ENCODE data around the gene PPP1R15B. TPM values are rescaled to one million over a fixed set of nuclear protein-coding genes. Genes with fewer than 3 reads are reported as not detected.

Gene PPP1R15B
- total and polyA plus RNA-seq, 4 donors = 13.0 to 54.0 (median 26.1) TPM

DNA sequence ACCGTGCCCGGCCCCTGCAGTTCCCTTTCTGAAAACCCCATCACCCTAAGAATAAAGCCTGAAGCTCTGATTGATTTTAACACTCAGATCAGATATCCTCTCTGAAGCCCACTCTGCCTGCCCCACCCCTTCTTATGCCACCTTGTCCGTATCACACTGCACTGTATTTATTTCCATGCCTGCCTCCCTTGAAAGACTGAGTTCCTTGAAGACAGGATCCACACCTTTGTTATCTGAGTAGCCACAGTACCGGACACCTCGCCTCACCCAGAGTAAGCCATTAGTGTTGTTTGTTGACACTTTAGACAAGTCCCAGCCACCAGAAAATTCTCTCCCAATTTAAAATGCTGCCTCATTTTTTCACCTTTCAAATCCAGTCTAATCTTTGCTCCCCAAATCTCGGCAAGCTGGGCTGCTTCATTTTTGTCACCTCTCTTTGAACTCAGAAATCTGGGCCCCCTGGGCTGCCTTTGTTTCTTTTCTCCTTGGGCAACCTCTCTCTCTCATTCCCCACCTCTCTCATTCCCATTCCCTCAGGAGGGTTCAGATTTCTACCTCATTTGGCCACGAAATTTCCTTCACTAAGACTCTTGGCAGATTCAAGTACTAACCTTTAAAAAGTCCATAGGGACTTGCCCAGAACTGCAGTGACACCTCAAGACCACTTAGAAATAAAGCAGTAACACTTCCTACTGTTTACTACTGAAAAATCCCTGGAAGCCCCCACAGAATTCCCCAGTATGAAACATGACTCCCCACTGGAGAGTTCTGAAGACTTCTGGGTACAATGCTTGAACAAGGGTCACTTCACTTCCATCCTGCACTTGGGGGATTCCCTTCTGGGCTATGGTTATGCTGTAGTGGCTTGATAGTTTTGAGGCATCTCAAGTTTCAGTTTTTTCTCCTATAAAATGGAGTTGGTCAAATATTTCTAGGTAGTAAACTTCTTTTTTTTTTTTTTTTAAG, 8.7 kb upstream of the PPP1R15B start:
- Histone ChIP-seq H3K36me3 (ENCODE audit: control insufficient read depth in 4 of 4, insufficient read depth in 3 of 4, low read depth in 1 of 4, low read length in 3 of 4) (peaks cover 1 to 8% (median 3%) of the 10 kb centered on the region in 4 donors), H3K27me3 (ENCODE audit: control insufficient read depth in 4 of 4, insufficient read depth in 4 of 4, low read length in 3 of 4) (no peaks in the 10 kb centered on the region), H3K9ac (ENCODE audit: low read depth in 1 of 2, low read length in 2 of 2) (no peak overlapping the region), H3K4me1 (ENCODE audit: control insufficient read depth in 4 of 4, insufficient read depth in 4 of 4, low read length in 3 of 4) (peaks cover 14 to 36% (median 22%) of the 10 kb centered on the region in 4 donors), H3K4me3 (ENCODE audit: low read depth in 1 of 3, low read length in 3 of 3) (no peak overlapping the region), H3K9me3 (ENCODE audit: control insufficient read depth in 4 of 4, low read length in 3 of 4) (no peaks in the 10 kb centered on the region), H3K27ac (ENCODE audit: low read depth in 1 of 2, low read length in 2 of 2) (peak overlapping the region in 1 of 2 donors; percentile 35)
- no peak for TF ChIP-seq YY1 (IDR thresholded peaks at IDR 0.05)
- TF ChIP-seq, protein P1, sequence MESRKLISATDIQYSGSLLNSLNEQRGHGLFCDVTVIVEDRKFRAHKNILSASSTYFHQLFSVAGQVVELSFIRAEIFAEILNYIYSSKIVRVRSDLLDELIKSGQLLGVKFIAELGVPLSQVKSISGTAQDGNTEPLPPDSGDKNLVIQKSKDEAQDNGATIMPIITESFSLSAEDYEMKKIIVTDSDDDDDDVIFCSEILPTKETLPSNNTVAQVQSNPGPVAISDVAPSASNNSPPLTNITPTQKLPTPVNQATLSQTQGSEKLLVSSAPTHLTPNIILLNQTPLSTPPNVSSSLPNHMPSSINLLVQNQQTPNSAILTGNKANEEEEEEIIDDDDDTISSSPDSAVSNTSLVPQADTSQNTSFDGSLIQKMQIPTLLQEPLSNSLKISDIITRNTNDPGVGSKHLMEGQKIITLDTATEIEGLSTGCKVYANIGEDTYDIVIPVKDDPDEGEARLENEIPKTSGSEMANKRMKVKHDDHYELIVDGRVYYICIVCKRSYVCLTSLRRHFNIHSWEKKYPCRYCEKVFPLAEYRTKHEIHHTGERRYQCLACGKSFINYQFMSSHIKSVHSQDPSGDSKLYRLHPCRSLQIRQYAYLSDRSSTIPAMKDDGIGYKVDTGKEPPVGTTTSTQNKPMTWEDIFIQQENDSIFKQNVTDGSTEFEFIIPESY (IDR thresholded peaks at IDR 0.05) = no peak
- TF ChIP-seq, protein P2, sequence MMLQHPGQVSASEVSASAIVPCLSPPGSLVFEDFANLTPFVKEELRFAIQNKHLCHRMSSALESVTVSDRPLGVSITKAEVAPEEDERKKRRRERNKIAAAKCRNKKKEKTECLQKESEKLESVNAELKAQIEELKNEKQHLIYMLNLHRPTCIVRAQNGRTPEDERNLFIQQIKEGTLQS (IDR thresholded peaks at IDR 0.05) = no peak
- TF ChIP-seq, protein P3, sequence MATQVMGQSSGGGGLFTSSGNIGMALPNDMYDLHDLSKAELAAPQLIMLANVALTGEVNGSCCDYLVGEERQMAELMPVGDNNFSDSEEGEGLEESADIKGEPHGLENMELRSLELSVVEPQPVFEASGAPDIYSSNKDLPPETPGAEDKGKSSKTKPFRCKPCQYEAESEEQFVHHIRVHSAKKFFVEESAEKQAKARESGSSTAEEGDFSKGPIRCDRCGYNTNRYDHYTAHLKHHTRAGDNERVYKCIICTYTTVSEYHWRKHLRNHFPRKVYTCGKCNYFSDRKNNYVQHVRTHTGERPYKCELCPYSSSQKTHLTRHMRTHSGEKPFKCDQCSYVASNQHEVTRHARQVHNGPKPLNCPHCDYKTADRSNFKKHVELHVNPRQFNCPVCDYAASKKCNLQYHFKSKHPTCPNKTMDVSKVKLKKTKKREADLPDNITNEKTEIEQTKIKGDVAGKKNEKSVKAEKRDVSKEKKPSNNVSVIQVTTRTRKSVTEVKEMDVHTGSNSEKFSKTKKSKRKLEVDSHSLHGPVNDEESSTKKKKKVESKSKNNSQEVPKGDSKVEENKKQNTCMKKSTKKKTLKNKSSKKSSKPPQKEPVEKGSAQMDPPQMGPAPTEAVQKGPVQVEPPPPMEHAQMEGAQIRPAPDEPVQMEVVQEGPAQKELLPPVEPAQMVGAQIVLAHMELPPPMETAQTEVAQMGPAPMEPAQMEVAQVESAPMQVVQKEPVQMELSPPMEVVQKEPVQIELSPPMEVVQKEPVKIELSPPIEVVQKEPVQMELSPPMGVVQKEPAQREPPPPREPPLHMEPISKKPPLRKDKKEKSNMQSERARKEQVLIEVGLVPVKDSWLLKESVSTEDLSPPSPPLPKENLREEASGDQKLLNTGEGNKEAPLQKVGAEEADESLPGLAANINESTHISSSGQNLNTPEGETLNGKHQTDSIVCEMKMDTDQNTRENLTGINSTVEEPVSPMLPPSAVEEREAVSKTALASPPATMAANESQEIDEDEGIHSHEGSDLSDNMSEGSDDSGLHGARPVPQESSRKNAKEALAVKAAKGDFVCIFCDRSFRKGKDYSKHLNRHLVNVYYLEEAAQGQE (IDR thresholded peaks at IDR 0.05) = no peak
- TF ChIP-seq, protein P4, sequence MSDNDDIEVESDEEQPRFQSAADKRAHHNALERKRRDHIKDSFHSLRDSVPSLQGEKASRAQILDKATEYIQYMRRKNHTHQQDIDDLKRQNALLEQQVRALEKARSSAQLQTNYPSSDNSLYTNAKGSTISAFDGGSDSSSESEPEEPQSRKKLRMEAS (IDR thresholded peaks at IDR 0.05) = no peak
- TF ChIP-seq EGR1 (IDR thresholded peaks at IDR 0.05; ENCODE audit: low read depth in 2 of 2) = no peak
- TF ChIP-seq JUND (IDR thresholded peaks at IDR 0.05) = no peak
- no peak for TF ChIP-seq FOXA1 (IDR thresholded peaks at IDR 0.05)
- TF ChIP-seq NR2F2 (IDR thresholded peaks at IDR 0.05) = no peak
- no peak for TF ChIP-seq TAF1 (conservative IDR thresholded peaks at IDR 0.05)
- TF ChIP-seq RAD21 (IDR thresholded peaks at IDR 0.05) = no peak
- no peak for TF ChIP-seq GABPA (IDR thresholded peaks at IDR 0.05 in 1 of 2, conservative IDR thresholded peaks at IDR 0.05 in 1 of 2)
- TF ChIP-seq RXRA (IDR thresholded peaks at IDR 0.05) = no peak
- no peak for TF ChIP-seq SP1 (IDR thresholded peaks at IDR 0.05)
- TF ChIP-seq, protein P5, sequence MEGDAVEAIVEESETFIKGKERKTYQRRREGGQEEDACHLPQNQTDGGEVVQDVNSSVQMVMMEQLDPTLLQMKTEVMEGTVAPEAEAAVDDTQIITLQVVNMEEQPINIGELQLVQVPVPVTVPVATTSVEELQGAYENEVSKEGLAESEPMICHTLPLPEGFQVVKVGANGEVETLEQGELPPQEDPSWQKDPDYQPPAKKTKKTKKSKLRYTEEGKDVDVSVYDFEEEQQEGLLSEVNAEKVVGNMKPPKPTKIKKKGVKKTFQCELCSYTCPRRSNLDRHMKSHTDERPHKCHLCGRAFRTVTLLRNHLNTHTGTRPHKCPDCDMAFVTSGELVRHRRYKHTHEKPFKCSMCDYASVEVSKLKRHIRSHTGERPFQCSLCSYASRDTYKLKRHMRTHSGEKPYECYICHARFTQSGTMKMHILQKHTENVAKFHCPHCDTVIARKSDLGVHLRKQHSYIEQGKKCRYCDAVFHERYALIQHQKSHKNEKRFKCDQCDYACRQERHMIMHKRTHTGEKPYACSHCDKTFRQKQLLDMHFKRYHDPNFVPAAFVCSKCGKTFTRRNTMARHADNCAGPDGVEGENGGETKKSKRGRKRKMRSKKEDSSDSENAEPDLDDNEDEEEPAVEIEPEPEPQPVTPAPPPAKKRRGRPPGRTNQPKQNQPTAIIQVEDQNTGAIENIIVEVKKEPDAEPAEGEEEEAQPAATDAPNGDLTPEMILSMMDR (IDR thresholded peaks at IDR 0.05; ENCODE audit: low read depth, low read length, missing input control) = no peak
- TF ChIP-seq HNF4A (conservative IDR thresholded peaks at IDR 0.05) = no peak
- DNase-seq (ENCODE audit: low spot score) = no peak
- 85% methylated on average over 7 of the region's 7 CpGs for WGBS
